ENCODE measurements around the gene GPC6. TPM values are rescaled to one million over a fixed set of nuclear protein-coding genes. Genes with fewer than 3 reads are reported as not detected.

The GPC6 gene
- total RNA-seq, 1 experiment from 2014 or later, result 0.22 TPM

DNA sequence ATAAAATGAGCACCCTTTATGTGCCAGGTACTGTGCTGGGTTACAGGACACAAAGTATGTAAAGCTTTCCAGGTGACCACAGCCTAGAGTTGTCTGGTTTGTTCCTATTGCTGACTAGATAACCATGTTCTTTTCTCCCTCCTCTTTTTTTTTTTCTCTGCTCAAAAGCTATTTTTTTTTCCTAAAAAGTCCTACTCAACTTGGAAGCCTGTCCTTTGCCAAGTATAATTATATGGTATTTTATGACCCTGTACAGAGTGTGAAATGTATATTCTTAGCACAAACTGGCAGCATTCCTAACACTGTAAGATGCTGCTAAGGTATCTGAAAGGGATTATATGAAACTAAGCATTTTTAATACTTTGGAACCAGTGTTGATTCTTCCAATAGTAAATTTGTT is 171.0 kb downstream of the GPC6 start:
- no TSS peak for BruUV-seq (replicated peaks)

More for the DNA sequence above, 171.0 kb downstream of the GPC6 start:
- H3K27me3 ChIP-seq (ENCODE audit: insufficient read depth, low read length), result no peaks in the 10 kb centered on the region
- H3K4me1 ChIP-seq (ENCODE audit: control insufficient read depth in 1 of 2, insufficient read depth in 2 of 2, low read length in 2 of 2), result no peaks in the 10 kb centered on the region
- no peak overlapping the region for H3K4me3 ChIP-seq (replicated peaks in 1 of 2; ENCODE audit: low read depth in 1 of 2, low read length in 2 of 2)
- intact Hi-C loops (cut with micrococcal nuclease), result no loop called here
- H3K9me3 ChIP-seq (ENCODE audit: control insufficient read depth in 1 of 2, insufficient read depth in 1 of 2, low read depth in 1 of 2, low read length in 2 of 2), result peaks cover 29 to 32% of the 10 kb centered on the region in 2 experiments; a peak in 3 of 4 replicates
- POLR2A ChIA-PET, result no interaction called here
- H3K4me2 ChIP-seq (ENCODE audit: low read length), result no peak overlapping the region
- ATAC-seq (no peak), DNase-seq (ENCODE audit: low read depth, low spot score) (no peak)
- H2AFZ ChIP-seq (ENCODE audit: low read depth, low read length, poor library complexity, severe bottlenecking), result no peak overlapping the region
- no peaks in the 10 kb centered on the region for H3K79me2 ChIP-seq (ENCODE audit: insufficient read depth, low read length)
- H3K36me3 ChIP-seq (ENCODE audit: control insufficient read depth in 1 of 2, insufficient read depth in 2 of 2, low read length in 2 of 2), result no peaks in the 10 kb centered on the region
- H3K9ac ChIP-seq (ENCODE audit: low read length), result no peak overlapping the region
- CTCF ChIA-PET, result no interaction called here
- H4K20me1 ChIP-seq (ENCODE audit: insufficient read depth), result no peaks in the 10 kb centered on the region
- no peaks in the 10 kb centered on the region for H3K9me2 ChIP-seq (ENCODE audit: insufficient read depth)
- RAD21 ChIA-PET (ENCODE audit: low non-redundant PET in 1 of 2, low total read pairs in 2 of 2, uncharacterized antibody in 2 of 2, unreplicated experiment in 2 of 2), result no interaction called here
- TF ChIP-seq EGR1 (IDR thresholded peaks at IDR 0.05; ENCODE audit: low read depth) (no peak), ELF1 (IDR thresholded peaks at IDR 0.05; ENCODE audit: borderline replicate concordance, low read depth) (no peak), EZH2 (IDR thresholded peaks at IDR 0.05) (no peak), CBX3 (IDR thresholded peaks at IDR 0.05; ENCODE audit: low read depth) (no peak), FOSL1 (IDR thresholded peaks at IDR 0.05; ENCODE audit: low read depth) (no peak), POLR2A (IDR thresholded peaks at IDR 0.05; ENCODE audit: borderline replicate concordance, extremely low read depth, insufficient read depth, insufficient read length) (no peak)
- TF ChIP-seq, protein P1, sequence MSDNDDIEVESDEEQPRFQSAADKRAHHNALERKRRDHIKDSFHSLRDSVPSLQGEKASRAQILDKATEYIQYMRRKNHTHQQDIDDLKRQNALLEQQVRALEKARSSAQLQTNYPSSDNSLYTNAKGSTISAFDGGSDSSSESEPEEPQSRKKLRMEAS (IDR thresholded peaks at IDR 0.05), result no peak
- TF ChIP-seq, protein P2, sequence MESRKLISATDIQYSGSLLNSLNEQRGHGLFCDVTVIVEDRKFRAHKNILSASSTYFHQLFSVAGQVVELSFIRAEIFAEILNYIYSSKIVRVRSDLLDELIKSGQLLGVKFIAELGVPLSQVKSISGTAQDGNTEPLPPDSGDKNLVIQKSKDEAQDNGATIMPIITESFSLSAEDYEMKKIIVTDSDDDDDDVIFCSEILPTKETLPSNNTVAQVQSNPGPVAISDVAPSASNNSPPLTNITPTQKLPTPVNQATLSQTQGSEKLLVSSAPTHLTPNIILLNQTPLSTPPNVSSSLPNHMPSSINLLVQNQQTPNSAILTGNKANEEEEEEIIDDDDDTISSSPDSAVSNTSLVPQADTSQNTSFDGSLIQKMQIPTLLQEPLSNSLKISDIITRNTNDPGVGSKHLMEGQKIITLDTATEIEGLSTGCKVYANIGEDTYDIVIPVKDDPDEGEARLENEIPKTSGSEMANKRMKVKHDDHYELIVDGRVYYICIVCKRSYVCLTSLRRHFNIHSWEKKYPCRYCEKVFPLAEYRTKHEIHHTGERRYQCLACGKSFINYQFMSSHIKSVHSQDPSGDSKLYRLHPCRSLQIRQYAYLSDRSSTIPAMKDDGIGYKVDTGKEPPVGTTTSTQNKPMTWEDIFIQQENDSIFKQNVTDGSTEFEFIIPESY (IDR thresholded peaks at IDR 0.05; ENCODE audit: extremely low read depth, insufficient replicate concordance, low read length), result no peak
- TF ChIP-seq, protein P3, sequence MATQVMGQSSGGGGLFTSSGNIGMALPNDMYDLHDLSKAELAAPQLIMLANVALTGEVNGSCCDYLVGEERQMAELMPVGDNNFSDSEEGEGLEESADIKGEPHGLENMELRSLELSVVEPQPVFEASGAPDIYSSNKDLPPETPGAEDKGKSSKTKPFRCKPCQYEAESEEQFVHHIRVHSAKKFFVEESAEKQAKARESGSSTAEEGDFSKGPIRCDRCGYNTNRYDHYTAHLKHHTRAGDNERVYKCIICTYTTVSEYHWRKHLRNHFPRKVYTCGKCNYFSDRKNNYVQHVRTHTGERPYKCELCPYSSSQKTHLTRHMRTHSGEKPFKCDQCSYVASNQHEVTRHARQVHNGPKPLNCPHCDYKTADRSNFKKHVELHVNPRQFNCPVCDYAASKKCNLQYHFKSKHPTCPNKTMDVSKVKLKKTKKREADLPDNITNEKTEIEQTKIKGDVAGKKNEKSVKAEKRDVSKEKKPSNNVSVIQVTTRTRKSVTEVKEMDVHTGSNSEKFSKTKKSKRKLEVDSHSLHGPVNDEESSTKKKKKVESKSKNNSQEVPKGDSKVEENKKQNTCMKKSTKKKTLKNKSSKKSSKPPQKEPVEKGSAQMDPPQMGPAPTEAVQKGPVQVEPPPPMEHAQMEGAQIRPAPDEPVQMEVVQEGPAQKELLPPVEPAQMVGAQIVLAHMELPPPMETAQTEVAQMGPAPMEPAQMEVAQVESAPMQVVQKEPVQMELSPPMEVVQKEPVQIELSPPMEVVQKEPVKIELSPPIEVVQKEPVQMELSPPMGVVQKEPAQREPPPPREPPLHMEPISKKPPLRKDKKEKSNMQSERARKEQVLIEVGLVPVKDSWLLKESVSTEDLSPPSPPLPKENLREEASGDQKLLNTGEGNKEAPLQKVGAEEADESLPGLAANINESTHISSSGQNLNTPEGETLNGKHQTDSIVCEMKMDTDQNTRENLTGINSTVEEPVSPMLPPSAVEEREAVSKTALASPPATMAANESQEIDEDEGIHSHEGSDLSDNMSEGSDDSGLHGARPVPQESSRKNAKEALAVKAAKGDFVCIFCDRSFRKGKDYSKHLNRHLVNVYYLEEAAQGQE (IDR thresholded peaks at IDR 0.05; ENCODE audit: low read depth), result no peak
- TF ChIP-seq, protein P4, sequence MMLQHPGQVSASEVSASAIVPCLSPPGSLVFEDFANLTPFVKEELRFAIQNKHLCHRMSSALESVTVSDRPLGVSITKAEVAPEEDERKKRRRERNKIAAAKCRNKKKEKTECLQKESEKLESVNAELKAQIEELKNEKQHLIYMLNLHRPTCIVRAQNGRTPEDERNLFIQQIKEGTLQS (IDR thresholded peaks at IDR 0.05), result no peak
- no peak overlapping the region for H3K27ac ChIP-seq (ENCODE audit: low read depth, low read length)
